CD14-positive monocyte (primary cell): ENCODE data around the gene CHST11. TPM values are rescaled to one million over a fixed set of nuclear protein-coding genes. Genes with fewer than 3 reads are reported as not detected.
A peak's percentile ranks its signal among the peaks of the same experiment; 100 is the strongest.

ENCODE experiments used
- DNase-seq, 3 donors: peaks; one replicate each; pipeline ENCODE4 v3.0.0-alpha.2; 2011 to 2022
- H2AFZ ChIP-seq: 2 replicates; pipeline ENCODE4 v1.6.0; 2012; ENCODE audit warnings: mild to moderate bottlenecking, low read depth, low read length, inconsistent platforms; ENCODE audit not compliant: insufficient read depth, poor library complexity, severe bottlenecking
- H3K27ac ChIP-seq, 2 donors: 1 replicate in 1 of 2; 2 replicates in 1 of 2; pipeline ENCODE4 v1.5.1; 2012 to 2013; ENCODE audit warnings: low read length in 2 of 2, control low read depth in 1 of 2, inconsistent platforms in 1 of 2, low read depth in 1 of 2, mild to moderate bottlenecking in 1 of 2
- H3K27me3 ChIP-seq, 2 donors: one replicate each; pipeline versions ENCODE4 v1.6.0 to v1.6.1; 2011 to 2013; ENCODE audit warnings: low read length in 2 of 2; ENCODE audit not compliant: control insufficient read depth in 2 of 2, insufficient read depth in 2 of 2
- H3K36me3 ChIP-seq, 2 donors: replicated peaks in 1 of 2; 1 replicate in 1 of 2; 2 replicates in 1 of 2; pipeline versions ENCODE4 v1.5.1 to v1.6.1; 2012 to 2013; ENCODE audit warnings: low read length in 2 of 2, control low read depth in 1 of 2, inconsistent platforms in 1 of 2, mild to moderate bottlenecking in 1 of 2; ENCODE audit not compliant: insufficient read depth in 2 of 2, control insufficient read depth in 1 of 2
- H3K4me1 ChIP-seq, 2 donors: 1 replicate in 1 of 2; 2 replicates in 1 of 2; pipeline versions ENCODE4 v1.5.1 to v1.6.1; 2012 to 2013; ENCODE audit warnings: low read length in 2 of 2, control low read depth in 1 of 2, inconsistent platforms in 1 of 2, mild to moderate bottlenecking in 1 of 2, moderate library complexity in 1 of 2; ENCODE audit not compliant: insufficient read depth in 2 of 2, control insufficient read depth in 1 of 2
- H3K4me2 ChIP-seq: replicated peaks from 2 replicates; pipeline ENCODE3; 2012; ENCODE audit warnings: low read length, moderate library complexity, mild to moderate bottlenecking; ENCODE audit not compliant: poor library complexity, severe bottlenecking; ENCODE audit errors: extremely low read depth
- H3K4me3 ChIP-seq, 3 experiments: fragments of 200-600 bp in 1 of 3; sonication (generic) in 1 of 3; replicated peaks in 1 of 3; 1 replicate in 2 of 3; 2 replicates in 1 of 3; pipeline ENCODE4 v1.5.1; 2011 to 2013; ENCODE audit warnings: low read length in 3 of 3, mild to moderate bottlenecking in 3 of 3, control low read depth in 2 of 3, low read depth in 2 of 3, inconsistent platforms in 1 of 3, moderate library complexity in 1 of 3
- H3K79me2 ChIP-seq: 2 replicates; pipeline ENCODE4 v1.6.0; 2012; ENCODE audit warnings: mild to moderate bottlenecking, control low read depth, inconsistent platforms, low read length, moderate library complexity; ENCODE audit not compliant: insufficient read depth
- H3K9ac ChIP-seq: 2 replicates; pipeline ENCODE4 v1.6.0; 2017; ENCODE audit warnings: low read length, mild to moderate bottlenecking; ENCODE audit not compliant: insufficient read depth, poor library complexity, severe bottlenecking
- H3K9me3 ChIP-seq, 2 donors: replicated peaks in 1 of 2; 1 replicate in 1 of 2; 2 replicates in 1 of 2; pipeline versions ENCODE4 v1.5.1 to v1.6.1; 2012 to 2013; ENCODE audit warnings: low read length in 2 of 2, control low read depth in 1 of 2; ENCODE audit not compliant: control insufficient read depth in 1 of 2, insufficient read depth in 1 of 2
- H4K20me1 ChIP-seq: 2 replicates; pipeline ENCODE4 v1.6.0; 2012; ENCODE audit warnings: mild to moderate bottlenecking, low read length, control low read depth, moderate library complexity; ENCODE audit not compliant: insufficient read depth
- H3K27ac Mint-ChIP-seq, 7 donors: one replicate each; pipeline ENCODE4 v1.8.0; 2020; ENCODE audit warnings: mild to moderate bottlenecking in 7 of 7, mixed read lengths in 7 of 7, moderate library complexity in 6 of 7, inconsistent platforms in 2 of 7
- H3K27me3 Mint-ChIP-seq, 3 donors: one replicate each; pipeline ENCODE4 v1.8.0; 2021 to 2022; ENCODE audit warnings: low read depth in 3 of 3, mild to moderate bottlenecking in 3 of 3, mixed read lengths in 3 of 3, moderate library complexity in 3 of 3, inconsistent platforms in 1 of 3
- H3K36me3 Mint-ChIP-seq, 2 donors: one replicate each; pipeline ENCODE4 v1.8.0; 2020; ENCODE audit warnings: mixed read lengths in 2 of 2, inconsistent platforms in 1 of 2, mild to moderate bottlenecking in 1 of 2
- H3K4me1 Mint-ChIP-seq: one replicate; pipeline ENCODE4 v1.8.0; 2020; ENCODE audit warnings: mild to moderate bottlenecking, mixed read lengths
- H3K4me3 Mint-ChIP-seq, 2 donors: one replicate each; pipeline ENCODE4 v1.8.0; 2020; ENCODE audit warnings: mild to moderate bottlenecking in 2 of 2, mixed read lengths in 2 of 2, moderate library complexity in 1 of 2
- H3K9me3 Mint-ChIP-seq, 7 donors: one replicate each; pipeline ENCODE4 v1.8.0; 2020 to 2022; ENCODE audit warnings: mixed read lengths in 7 of 7, mild to moderate bottlenecking in 6 of 7, moderate library complexity in 6 of 7, inconsistent platforms in 2 of 7
- CTCF ChIP-seq: fragments of 200-600 bp; IDR thresholded peaks from one replicate; pipeline ENCODE4 v1.8.0; 2022; ENCODE audit warnings: antibody characterized with exemption, mild to moderate bottlenecking
- WGBS: methylation state at CpG from one replicate; pipeline ENCODE4 v1.1.5; 2013; ENCODE audit warnings: missing lambda C conversion rate; ENCODE audit not compliant: insufficient coverage; 5-methylcytosine and 5-hydroxymethylcytosine counted together
- intact Hi-C, 2 donors: fragments of 100-400 bp; cut with micrococcal nuclease; formaldehyde crosslinking; loops; one replicate each; pipeline versions ENCODE4 v1.15.0 to v1.15.1; 2023
- polyA plus RNA-seq, 3 donors: library from polyadenylated mRNA; depleted of rRNA in 1 of 3; unstranded in 2 of 3; stranded (reverse) in 1 of 3; fragments of 300-500 nt in 2 of 3; fragments of >200 nt in 1 of 3; fragmentation: Illumina TruSeq in 2 of 3; gene quantifications; 1 replicate in 2 of 3; 2 replicates in 1 of 3; pipeline ENCODE4 v1.2.3, GENCODE V29; 2012 to 2021

CHST11 gene
- polyA plus RNA-seq, 3 donors, result 44.4 to 66.6 (median 48.4) TPM

- Histone ChIP-seq H3K9ac (no peak overlapping the region), H3K9me3 (no peaks in the 10 kb centered on the region), H3K79me2 (peaks cover 95% of the 10 kb centered on the region), H3K4me2 (no peak overlapping the region), H4K20me1 (peaks cover 99% of the 10 kb centered on the region), H2AFZ (no peak overlapping the region), H3K36me3 (peaks cover 0 to 19% of the 10 kb centered on the region in 2 donors), H3K4me1 (peaks cover 71 to 94% of the 10 kb centered on the region in 2 donors), H3K4me3 (no peak overlapping the region), H3K27me3 (no peaks in the 10 kb centered on the region), H3K27ac (peak overlapping the region in 1 of 2 donors; percentile 59)
- H3K36me3 Mint-ChIP-seq, result peaks cover 27 to 32% of the 10 kb centered on the region in 2 donors
- no peak overlapping the region for H3K4me3 Mint-ChIP-seq
- WGBS, result 87% methylated on average over 6 of the region's 16 CpGs
- H3K27me3 Mint-ChIP-seq, result peaks cover 0 to 1% (median 0%) of the 10 kb centered on the region in 3 donors
- H3K27ac Mint-ChIP-seq, result peak overlapping the region in 6 of 7 donors; percentile 16 to 77 (median 66)
- peaks cover 0 to 2% (median 0%) of the 10 kb centered on the region in 7 donors for H3K9me3 Mint-ChIP-seq
- intact Hi-C loops, result loop anchor here (5.0 to 10.0 kb wide), 3 partner anchors 32 to 75 kb away; no protein-coding TSS in a partner anchor
- peaks cover 92% of the 10 kb centered on the region for H3K4me1 Mint-ChIP-seq
- no peak for TF ChIP-seq CTCF
- DNase-seq, result no peak
Observed at GRCh38 chr12:104599272-104600035, 142.7 kb downstream of the CHST11 start.

GRCh38 chr12:104600036-104600712 is 143.4 kb downstream of the CHST11 start:
- TF ChIP-seq CTCF, result no peak
- Mint-ChIP-seq H3K4me3 (no peak overlapping the region), H3K36me3 (peaks cover 27 to 30% of the 10 kb centered on the region in 2 donors), H3K27me3 (peaks cover 0 to 1% (median 0%) of the 10 kb centered on the region in 3 donors), H3K27ac (peak overlapping the region in 6 of 7 donors; percentile 41 to 84 (median 70)), H3K4me1 (peaks cover 93% of the 10 kb centered on the region), H3K9me3 (peaks cover 0 to 2% (median 0%) of the 10 kb centered on the region in 7 donors)
- 79% methylated on average over 4 of the region's 4 CpGs for WGBS
- Histone ChIP-seq H3K79me2 (peaks cover 92% of the 10 kb centered on the region), H3K9me3 (no peaks in the 10 kb centered on the region), H3K9ac (no peak overlapping the region), H3K4me1 (peaks cover 76 to 97% of the 10 kb centered on the region in 2 donors), H4K20me1 (peaks cover 98% of the 10 kb centered on the region), H3K27ac (peak overlapping the region in 1 of 2 donors; percentile 59), H2AFZ (no peak overlapping the region), H3K4me3 (no peak overlapping the region), H3K36me3 (peaks cover 0 to 19% of the 10 kb centered on the region in 2 donors), H3K4me2 (no peak overlapping the region), H3K27me3 (no peaks in the 10 kb centered on the region)
- peak; percentile 23 to 33 (median 27) for DNase-seq
- intact Hi-C loops, result loop anchor here (5.0 to 10.0 kb wide), 3 partner anchors 33 to 75 kb away; no protein-coding TSS in a partner anchor
